Loucy (cell line): Measurements from ENCODE around the gene PEAK1.

ENCODE experiments used
- H2AFZ ChIP-seq: fragments of 200-600 bp; sonication (generic); 2 replicates; pipeline ENCODE4 v1.6.0; 2016; ENCODE audit warnings: antibody characterized with exemption, mild to moderate bottlenecking, low read length, moderate library complexity
- H3F3A ChIP-seq: fragments of 200-600 bp; 2 replicates; pipeline ENCODE4 v1.6.0; 2016; ENCODE audit warnings: antibody characterized with exemption, low read depth, mild to moderate bottlenecking
- H3K27me3 ChIP-seq: fragments of 200-600 bp; sonication (generic); 2 replicates; pipeline ENCODE4 v1.6.1; 2014; ENCODE audit warnings: low read length, mild to moderate bottlenecking; ENCODE audit not compliant: insufficient read depth, poor library complexity, severe bottlenecking
- H3K36me3 ChIP-seq: fragments of 200-600 bp; sonication (generic); 2 replicates; pipeline ENCODE4 v1.6.1; 2016; ENCODE audit warnings: low read length; ENCODE audit not compliant: insufficient read depth
- H3K4me1 ChIP-seq: fragments of 200-600 bp; sonication (generic); 2 replicates; pipeline ENCODE4 v1.5.1; 2014; ENCODE audit warnings: low read length, mild to moderate bottlenecking; ENCODE audit not compliant: insufficient read depth, poor library complexity, severe bottlenecking
- H3K4me2 ChIP-seq: fragments of 200-600 bp; sonication (generic); 2 replicates; pipeline ENCODE4 v1.6.0; 2014; ENCODE audit warnings: antibody characterized with exemption, low read length, low read depth, mild to moderate bottlenecking; ENCODE audit not compliant: poor library complexity, severe bottlenecking
- H3K4me3 ChIP-seq: fragments of 200-600 bp; sonication (generic); 2 replicates; pipeline ENCODE4 v1.5.1; 2014; ENCODE audit warnings: low read length, mild to moderate bottlenecking, mixed read lengths; ENCODE audit not compliant: poor library complexity, severe bottlenecking
- H3K79me2 ChIP-seq: fragments of 200-600 bp; sonication (generic); 2 replicates; pipeline ENCODE4 v1.6.1; 2014; ENCODE audit warnings: low read length; ENCODE audit not compliant: insufficient read depth
- H3K9ac ChIP-seq: fragments of 200-600 bp; sonication (generic); 2 replicates; pipeline ENCODE4 v1.6.0; 2014; ENCODE audit warnings: mild to moderate bottlenecking, low read depth, low read length, moderate library complexity; ENCODE audit not compliant: poor library complexity, severe bottlenecking
- H3K9me2 ChIP-seq: fragments of 200-600 bp; sonication (generic); replicated peaks from 2 replicates; pipeline ENCODE4 v1.6.1; 2016; ENCODE audit warnings: low read depth, low read length, mixed read lengths
- H3K9me3 ChIP-seq: fragments of 200-600 bp; sonication (generic); 2 replicates; pipeline ENCODE4 v1.6.1; 2014; ENCODE audit warnings: mild to moderate bottlenecking, antibody characterized with exemption, low read length, low read depth; ENCODE audit not compliant: insufficient read depth
- H4K20me1 ChIP-seq: fragments of 200-600 bp; sonication (generic); 2 replicates; pipeline ENCODE4 v1.6.0; 2014; ENCODE audit warnings: antibody characterized with exemption, low read length, mild to moderate bottlenecking; ENCODE audit not compliant: insufficient read depth, poor library complexity, severe bottlenecking
- CTCF ChIP-seq: fragments of 200-600 bp; sonication (generic); conservative IDR thresholded peaks from 2 replicates; pipeline ENCODE4 v1.5.1; 2014; ENCODE audit warnings: mild to moderate bottlenecking, antibody characterized with exemption, low read length
- EZH2phosphoT487 ChIP-seq: fragments of 200-600 bp; IDR thresholded peaks from 2 replicates; pipeline ENCODE4 v1.6.1; 2018; ENCODE audit warnings: antibody characterized with exemption, mild to moderate bottlenecking, moderate library complexity, borderline replicate concordance

The PEAK1 gene

GRCh38 chr15:77464129-77464865, 44.4 kb upstream of the PEAK1 start:
- TF ChIP-seq CTCF: no peak
- no peak for TF ChIP-seq EZH2phosphoT487
- H3K36me3 ChIP-seq: peaks cover 79% of the 10 kb centered on the region
- no peaks in the 10 kb centered on the region for H4K20me1 ChIP-seq
- no peak overlapping the region for H3K4me3 ChIP-seq
- no peaks in the 10 kb centered on the region for H3K9me2 ChIP-seq
- no peaks in the 10 kb centered on the region for H3K9me3 ChIP-seq
- no peaks in the 10 kb centered on the region for H3F3A ChIP-seq
- no peak overlapping the region for H2AFZ ChIP-seq
- H3K79me2 ChIP-seq: no peaks in the 10 kb centered on the region
- H3K4me2 ChIP-seq: no peak overlapping the region
- no peaks in the 10 kb centered on the region for H3K27me3 ChIP-seq
- no peak overlapping the region for H3K9ac ChIP-seq
- H3K4me1 ChIP-seq: no peaks in the 10 kb centered on the region

GRCh38 chr15:77461486-77461885, 41.6 kb upstream of the PEAK1 start:
- Histone ChIP-seq H2AFZ (no peak overlapping the region), H3K27me3 (no peaks in the 10 kb centered on the region), H3K4me1 (peaks cover 17% of the 10 kb centered on the region), H3K9me2 (no peaks in the 10 kb centered on the region), H3K36me3 (peaks cover 64% of the 10 kb centered on the region), H3K9me3 (no peaks in the 10 kb centered on the region), H3K79me2 (no peaks in the 10 kb centered on the region), H3K4me3 (no peak overlapping the region), H4K20me1 (no peaks in the 10 kb centered on the region), H3K4me2 (no peak overlapping the region), H3F3A (0 out of 2 replicates have a peak, but pooled peaks cover 4% of the 10 kb centered on the region), H3K9ac (no peak overlapping the region)
- TF ChIP-seq CTCF (no peak), EZH2phosphoT487 (no peak)

GRCh38 chr15:77459031-77459430, 39.1 kb upstream of the PEAK1 start:
- no peaks in the 10 kb centered on the region for H3K79me2 ChIP-seq
- H3K36me3 ChIP-seq: peaks cover 42% of the 10 kb centered on the region; the same call in 1 of the 2 replicates
- H3K27me3 ChIP-seq: no peaks in the 10 kb centered on the region
- 0 out of 2 replicates have a peak, but pooled peaks cover 4% of the 10 kb centered on the region for H3F3A ChIP-seq
- no peaks in the 10 kb centered on the region for H3K9me3 ChIP-seq
- H3K4me1 ChIP-seq: peaks cover 17% of the 10 kb centered on the region
- H4K20me1 ChIP-seq: no peaks in the 10 kb centered on the region
- no peak overlapping the region for H3K9ac ChIP-seq
- TF ChIP-seq CTCF: no peak
- TF ChIP-seq EZH2phosphoT487: no peak
- H3K9me2 ChIP-seq: no peaks in the 10 kb centered on the region
- no peak overlapping the region for H3K4me2 ChIP-seq
- no peak overlapping the region for H2AFZ ChIP-seq
- no peak overlapping the region for H3K4me3 ChIP-seq
